Peyer's patch (tissue), 4 donors: ENCODE data around the gene TIMP2.

ENCODE experiments used
- CTCF ChIP-seq, 6 experiments: fragments of 450-650 bp in 4 of 6; fragments of 200-600 bp in 2 of 6; sonication (generic) in 1 of 6; IDR thresholded peaks; one replicate each; pipeline ENCODE4 v1.5.1; 2017 to 2019; ENCODE audit warnings: antibody characterized with exemption in 6 of 6, mild to moderate bottlenecking in 3 of 6, moderate library complexity in 1 of 6
- POLR2A ChIP-seq, 2 donors: fragments of 450-650 bp; IDR thresholded peaks; one replicate each; pipeline ENCODE4 v1.5.1; 2017; ENCODE audit warnings: antibody characterized with exemption in 2 of 2, mild to moderate bottlenecking in 2 of 2, moderate library complexity in 2 of 2

GRCh38 chr17:78822552-78822951 is 102.6 kb downstream of the TIMP2 start:
- TF ChIP-seq POLR2A (IDR thresholded peaks at IDR 0.05) (no peak), CTCF (IDR thresholded peaks at IDR 0.05) (no peak)
